HG03432 (cell line): Measurements from ENCODE around the gene SLC23A2.

ENCODE experiments used
- ATAC-seq: cut with Tn5 transposase; IDR thresholded peaks from one replicate; pipeline ENCODE4 v1.9.1; 2021; ENCODE audit warnings: mild to moderate bottlenecking, moderate library complexity; ENCODE audit not compliant: unreplicated experiment

SLC23A2 gene

DNA sequence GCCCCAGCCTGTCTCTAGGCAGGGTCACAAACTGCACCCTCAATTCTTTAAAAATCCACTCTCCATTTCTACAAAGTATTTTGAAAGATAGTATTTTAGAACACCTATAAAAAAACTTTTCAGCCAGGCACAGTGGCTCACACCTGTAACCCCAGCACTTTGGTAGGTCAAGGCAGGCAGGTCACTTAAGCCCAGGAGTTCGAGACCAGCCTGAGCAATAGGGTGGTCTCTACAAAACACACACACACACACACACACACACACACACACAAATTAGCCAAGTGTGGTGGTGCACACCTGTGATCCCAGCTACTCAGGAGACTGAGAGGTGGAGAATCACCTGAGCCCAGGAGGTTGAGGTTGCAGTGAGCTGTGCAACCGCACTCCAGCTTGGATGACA, 30.2 kb downstream of the SLC23A2 start:
- ATAC-seq = no peak

DNA sequence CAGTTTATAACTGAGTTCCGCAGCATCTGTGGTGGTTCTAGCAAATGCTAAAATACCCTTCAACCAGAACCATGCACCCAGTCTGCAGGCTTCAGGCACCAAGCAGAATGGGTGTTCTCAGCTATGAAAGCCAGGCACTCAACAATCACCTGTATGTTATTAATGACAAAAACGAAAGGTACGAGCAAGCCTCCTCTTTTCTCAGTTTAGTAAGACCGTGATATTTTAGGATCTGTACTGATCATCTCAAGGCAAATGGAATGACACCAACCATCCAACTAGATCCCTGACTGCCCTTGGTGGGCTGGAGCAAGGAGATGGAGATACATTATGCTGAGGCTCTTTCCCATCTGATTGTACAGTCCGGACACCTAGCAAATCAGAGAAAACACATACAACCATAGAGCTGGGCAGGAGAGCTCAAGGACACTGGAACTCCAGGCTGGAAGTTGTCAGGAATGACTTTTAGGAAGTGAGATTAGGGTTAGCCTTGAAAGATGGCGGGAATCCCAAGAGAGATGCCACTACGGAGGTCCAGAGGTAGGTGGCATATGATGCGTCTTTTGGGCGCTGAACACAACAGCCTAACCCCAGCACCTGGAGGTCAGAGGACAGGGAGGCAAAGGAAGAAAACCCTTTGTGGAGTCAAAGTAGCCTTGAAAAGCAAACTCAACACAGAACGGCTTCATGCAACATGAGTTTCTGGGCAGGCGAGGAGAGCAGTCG, 33.4 kb downstream of the SLC23A2 start:
- no peak for ATAC-seq

DNA sequence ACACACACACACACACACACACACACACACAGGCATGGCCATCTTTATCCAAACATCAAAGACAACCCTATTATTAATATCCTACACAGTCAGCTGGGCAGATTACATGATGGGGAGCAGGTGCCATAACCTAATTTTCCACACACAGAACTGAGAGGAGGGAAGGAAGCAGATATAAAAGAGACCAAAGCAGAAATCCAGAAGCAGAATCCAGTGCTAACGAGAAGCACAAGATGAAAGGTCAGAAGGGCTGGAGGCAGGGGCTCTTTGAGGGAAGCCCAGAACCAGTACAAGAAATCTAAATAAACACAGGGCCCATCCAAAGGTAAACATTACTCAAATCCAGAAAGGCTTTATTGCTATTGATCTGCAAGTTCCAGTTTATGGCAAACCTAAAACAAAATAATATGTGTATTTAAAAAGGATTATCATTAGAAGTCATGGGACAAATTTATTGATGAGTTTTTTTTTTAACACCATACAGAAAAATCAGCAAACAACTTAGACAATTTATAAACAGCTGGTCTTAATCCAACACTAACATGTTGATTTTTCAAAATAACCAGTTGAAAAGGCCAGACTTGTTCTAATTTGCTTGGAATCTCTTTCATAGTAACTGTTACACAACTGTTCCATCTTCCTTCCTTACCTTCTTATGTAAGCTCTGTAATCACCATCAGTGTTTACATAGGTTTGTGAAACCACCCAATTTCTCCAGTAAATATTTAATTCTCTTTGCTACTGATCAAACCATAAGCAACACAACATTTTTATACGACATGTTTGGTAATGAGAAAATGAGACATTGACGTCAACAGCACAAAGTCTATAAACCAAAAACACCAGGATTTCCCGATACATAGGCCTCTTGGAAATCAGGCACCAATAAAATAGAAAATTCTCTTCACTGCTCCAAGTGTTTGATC, 34.2 kb downstream of the SLC23A2 start:
- ATAC-seq = no peak

DNA sequence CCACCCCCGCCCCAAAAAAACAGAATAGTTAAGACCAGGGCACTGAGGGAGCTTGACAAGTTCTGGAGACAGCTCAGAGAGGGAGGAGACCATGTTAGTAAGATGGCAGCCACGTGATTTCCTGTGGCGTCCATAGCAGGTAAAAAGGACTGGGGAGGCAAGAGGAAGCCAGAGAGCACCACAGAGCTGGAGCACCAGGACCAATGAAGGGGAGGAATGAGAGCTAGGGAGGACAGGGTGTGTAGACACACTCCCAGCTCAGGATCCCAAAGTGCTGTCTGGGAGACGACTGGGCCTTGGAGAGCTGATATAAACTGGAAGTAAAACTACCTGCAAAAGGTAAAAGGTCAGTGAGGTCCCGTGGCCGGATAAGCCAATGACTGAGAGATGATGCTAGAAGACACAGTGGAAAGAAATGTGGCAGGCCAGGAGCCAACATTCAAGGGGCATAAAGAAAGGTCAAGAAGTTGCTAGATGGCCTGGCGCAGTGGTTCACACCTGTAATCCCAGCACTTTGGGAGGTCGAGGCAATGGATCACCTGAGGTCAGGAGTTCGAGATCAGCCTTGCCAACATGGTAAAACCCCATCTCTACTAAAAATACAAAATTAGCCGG, 39.0 kb downstream of the SLC23A2 start:
- ATAC-seq = no peak

DNA sequence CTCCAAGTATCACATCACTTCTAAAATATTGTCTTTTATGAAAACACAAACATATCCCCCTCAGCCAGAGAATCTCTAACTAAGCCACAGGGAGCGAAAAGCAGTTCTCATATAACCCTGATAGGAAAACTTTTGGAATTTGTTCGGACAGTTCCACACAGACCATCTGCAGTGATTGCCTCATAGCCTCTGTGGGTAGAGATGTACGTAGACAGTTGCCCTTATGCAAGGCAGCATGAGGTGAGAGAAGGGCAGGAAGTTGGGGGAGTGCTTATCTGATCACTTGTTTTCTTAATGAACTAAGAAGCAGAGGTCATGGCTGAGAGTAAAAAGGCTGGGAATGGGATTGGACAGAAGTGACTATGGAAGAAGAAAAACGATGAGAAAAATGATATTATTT, 39.6 kb downstream of the SLC23A2 start:
- no peak for ATAC-seq

DNA sequence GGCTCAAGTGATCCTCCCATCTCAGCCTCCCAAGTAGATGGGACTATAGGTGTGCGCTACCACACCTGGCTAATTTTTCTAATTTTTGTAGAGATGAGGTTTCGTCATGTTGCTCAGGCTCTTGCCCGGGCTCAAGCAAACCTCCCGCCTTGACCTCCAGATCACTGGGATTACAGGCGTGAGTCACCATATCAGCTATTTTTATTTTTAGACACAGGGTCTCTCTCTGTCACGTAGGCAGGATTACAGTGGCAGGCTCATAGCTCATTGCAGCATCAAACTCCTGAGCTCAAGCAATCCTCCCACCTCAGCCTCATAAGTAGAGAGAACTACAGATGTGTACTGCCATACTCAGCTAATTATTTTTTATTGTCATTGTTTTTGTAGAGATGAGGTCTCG, 41.7 kb downstream of the SLC23A2 start:
- ATAC-seq = no peak

DNA sequence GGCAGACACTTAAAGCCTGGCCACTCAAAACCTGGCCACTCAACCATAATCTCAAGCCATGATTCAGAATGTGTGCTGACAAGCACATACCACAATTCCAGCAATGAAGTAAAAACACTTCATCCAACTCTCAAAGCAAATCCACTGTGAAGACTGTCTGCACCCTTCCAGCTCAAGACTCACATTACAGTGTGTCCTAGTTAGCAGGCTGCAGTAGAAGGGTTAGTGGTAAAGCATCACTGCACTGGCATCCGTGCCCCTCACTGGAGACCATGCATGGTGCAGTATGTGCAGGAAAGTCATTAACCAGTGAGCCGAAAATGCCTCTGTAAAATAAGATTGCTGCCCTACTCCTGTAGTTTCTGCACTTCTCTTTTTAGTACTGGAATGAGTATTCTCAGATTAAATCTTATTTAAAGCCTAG, 43.4 kb downstream of the SLC23A2 start:
- ATAC-seq = peak; percentile 52

DNA sequence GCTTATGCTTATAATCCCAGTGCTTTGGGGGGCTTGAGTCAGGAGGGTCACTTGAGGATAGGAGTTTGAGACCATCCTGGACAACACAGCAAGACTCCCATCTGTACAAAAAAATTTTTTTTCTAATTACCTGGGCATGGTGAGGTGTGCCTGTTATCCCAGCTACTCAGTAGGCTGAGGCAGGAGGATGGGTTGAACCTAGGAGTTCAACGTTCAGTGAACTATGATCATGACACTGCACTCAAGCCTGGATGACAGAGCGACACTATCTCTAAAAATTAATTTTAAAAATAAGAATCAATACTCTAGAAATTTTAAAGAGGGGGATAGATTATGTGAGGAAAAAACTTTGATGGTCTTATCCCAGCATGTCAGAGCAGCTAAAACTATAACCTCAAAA, 44.1 kb downstream of the SLC23A2 start:
- no peak for ATAC-seq

DNA sequence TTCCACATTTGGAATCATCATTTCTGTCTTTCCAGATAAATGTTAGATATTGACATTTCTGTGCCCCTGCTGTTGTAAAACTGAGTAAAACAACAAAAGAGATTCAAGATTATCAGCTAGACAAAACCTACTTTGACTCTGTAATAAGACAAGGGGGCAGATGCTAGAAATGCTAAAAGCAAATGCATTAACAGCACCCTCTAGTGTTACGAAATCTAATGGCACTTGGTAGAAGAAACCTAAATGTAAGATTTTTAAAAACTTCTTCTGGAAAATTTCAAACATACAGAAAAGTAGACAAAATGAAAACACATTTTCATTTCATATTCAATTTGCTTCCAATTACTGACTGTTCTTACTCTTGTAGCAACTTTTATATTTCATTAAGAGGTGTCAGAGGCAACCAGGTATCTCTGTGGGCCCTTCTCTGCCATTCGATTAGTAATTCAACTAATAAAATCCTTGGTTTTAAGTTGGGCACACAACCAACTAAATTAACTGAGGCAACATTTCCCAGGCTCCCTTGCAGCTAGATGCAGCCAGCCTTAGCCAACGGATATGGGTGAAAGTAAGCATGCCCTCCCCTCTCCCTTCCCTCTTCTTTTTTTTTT, 45.0 kb downstream of the SLC23A2 start:
- ATAC-seq = peak; percentile 48

DNA sequence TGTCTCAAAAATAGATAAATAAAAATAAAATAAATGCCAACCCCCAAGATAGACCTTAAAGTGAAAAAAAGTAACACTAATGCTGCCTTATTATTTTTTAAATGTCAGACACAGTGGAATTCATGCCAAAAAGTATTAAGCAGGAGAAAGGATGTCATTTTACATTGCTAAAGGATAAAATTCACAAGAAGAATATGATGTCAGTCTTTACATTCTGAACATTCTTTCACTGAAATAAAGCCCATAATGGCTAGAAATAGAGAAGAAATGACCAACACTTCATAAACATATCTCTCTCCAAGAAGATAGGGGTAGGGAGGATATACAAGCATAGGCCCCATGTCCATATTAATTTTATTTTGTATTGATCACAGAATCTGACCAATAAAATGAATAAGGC, 47.4 kb downstream of the SLC23A2 start:
- ATAC-seq = no peak

DNA sequence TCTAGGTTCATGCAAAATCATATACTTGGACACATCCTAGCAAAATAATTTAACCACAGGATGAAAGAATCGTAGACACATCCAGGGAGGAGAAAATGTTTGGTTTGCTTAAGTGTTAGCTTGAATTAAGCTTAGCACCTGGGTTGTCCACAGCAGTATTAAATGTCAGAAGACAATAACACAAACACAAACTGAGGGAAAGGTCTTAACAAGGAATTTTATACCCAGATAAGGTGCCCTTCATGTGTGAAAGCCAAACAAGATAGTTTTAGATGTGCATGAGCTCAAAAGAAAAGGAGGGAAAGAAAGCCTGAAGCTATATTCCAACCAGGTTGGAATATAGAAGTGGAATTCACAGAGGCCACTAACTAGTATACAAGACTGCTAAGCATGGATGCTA, 49.1 kb downstream of the SLC23A2 start:
- ATAC-seq = no peak

DNA sequence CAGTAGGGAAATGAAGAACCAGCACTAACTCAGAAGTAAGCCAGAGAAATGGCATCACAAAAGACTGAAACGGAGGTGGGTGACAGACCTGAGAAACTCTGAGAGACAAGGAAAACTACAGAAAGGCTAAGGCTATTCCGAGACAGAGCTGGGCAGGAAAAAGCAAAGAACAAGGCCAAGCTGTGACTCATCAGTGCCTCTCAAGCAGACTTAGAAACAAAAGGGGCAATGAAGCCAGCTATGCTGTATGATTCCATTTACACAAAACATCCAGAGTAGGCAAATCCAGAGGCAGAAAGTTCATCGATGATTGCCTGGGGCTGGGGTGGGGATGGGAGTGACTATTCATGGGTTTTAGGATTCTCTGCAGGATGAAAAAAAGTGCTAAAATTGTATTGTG, 50.0 kb downstream of the SLC23A2 start:
- no peak for ATAC-seq

DNA sequence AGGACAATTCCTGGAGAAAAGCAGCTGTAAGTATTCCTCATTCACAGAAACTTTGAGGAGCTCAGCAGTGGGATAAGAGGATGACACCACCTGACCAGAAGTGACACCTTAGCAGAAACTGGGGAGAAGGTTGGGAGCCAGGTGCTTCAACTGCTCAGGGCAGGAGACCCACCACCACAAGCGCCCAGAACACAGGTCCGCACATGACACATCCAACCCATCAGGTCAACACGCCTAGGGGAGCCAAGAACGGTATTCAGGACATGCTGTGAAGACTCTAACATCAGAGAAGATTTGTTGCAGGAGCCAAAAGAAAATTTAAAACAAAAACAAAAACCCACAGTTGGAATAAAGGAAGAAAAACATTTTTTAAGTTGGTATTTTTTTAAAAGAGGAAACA, 50.5 kb downstream of the SLC23A2 start:
- ATAC-seq = no peak

DNA sequence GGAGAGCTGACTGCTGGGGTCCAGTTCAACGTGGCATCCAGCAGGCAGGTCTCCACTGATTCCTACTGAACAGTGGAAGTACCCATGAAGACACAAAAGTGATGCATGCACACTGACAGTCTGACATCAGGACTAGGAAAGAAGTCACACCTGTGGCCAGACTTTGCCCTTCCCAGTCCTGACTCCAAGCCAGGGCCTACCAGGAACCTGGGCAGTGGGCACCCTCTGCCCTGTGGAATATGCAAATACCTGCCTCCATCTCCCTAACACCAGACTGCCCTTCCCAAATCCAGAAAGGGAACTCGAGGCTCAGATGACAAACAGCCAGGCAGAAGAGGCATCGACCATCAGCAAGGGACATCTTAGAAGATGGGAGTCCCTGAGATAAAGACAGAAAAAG, 50.9 kb downstream of the SLC23A2 start:
- ATAC-seq = no peak

DNA sequence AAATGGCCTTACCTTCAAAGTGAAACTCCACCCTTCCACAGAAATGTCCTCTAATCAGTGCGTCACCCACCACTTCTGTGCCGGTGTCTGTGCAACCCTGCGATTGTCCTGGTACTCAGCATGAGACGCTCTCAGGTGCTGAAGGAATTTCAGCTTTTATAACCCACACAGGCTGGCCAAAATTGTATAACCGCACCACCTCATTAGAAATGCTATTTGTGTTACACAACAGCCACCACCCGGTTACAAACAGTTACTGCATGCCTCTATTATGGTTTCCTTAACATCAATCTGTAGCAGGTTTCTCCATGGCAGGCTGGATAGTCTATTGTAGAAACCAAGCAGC, 51.5 kb downstream of the SLC23A2 start:
- peak; percentile 61 for ATAC-seq

DNA sequence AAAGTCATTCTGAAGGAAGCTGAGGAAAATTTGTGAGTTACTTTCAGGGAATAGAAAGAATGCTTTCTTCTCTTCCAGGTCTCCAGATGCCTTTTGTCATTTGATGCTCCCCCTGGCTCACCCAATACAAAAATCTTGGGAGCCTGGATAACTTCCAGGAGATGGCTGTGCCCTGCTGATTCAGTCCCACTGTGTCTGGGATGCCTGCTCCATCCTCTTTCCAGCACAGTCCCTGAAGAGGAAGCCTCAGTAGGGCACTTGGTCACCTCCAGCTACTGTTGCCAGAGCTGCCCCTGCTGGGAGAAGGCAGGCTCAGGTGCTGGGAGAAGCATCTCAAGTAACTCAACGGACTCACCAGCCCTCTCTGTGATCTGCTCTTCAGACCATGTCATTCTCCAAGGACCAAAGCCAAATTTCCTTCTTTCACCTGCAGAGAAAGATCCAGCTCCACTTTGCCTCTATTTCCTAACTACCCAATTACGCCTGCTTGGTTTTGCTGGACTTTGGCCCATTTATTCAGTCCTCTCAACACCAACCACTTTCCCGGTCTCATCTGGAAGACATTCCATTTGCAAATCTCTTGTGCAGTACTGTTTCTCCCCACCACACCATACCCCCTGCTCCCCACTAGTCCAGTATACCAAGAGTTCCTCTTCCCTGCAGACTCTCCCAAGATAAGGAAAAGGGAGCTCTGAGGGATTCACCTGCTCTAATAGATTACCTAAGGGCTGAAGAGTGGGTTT, 53.3 kb downstream of the SLC23A2 start:
- no peak for ATAC-seq

DNA sequence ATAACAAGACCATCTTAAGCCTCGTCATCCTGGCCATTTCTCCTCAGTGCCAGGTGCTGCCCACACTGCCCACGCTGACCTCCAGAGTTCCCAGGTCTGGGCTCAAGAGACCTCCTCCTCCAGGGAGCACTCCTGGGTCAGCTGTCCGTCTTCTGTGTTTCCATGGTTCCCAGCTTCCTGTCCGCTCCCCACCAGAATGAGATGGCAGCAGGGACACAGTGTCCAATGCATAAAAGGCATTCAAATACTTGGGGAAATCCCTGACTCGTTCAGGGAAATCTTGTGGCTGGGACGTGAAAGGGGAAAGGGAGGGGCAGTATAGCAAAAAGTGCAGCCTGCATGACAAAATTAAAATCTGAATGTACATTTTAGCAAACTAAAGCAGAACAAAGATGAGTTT, 54.3 kb downstream of the SLC23A2 start:
- no peak for ATAC-seq

DNA sequence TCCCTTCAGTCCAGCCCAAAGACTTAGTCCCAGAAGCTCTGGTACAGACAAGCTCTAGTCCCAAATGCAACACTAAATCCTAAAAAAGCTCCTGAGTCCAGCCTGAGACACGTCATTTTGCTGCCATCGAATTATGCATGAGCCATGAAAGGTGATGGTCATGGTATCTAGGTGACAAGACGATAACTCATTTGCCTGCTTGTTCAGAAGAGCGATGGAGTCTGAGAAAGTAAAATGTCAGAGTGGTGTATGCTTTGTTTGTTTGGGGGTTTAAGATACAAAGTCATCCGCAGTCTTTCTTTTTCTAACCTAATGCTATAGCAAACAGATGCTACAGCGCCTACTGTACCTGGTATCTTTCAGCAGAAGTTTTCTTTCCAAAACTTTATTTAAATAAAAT, 54.7 kb downstream of the SLC23A2 start:
- ATAC-seq = no peak

DNA sequence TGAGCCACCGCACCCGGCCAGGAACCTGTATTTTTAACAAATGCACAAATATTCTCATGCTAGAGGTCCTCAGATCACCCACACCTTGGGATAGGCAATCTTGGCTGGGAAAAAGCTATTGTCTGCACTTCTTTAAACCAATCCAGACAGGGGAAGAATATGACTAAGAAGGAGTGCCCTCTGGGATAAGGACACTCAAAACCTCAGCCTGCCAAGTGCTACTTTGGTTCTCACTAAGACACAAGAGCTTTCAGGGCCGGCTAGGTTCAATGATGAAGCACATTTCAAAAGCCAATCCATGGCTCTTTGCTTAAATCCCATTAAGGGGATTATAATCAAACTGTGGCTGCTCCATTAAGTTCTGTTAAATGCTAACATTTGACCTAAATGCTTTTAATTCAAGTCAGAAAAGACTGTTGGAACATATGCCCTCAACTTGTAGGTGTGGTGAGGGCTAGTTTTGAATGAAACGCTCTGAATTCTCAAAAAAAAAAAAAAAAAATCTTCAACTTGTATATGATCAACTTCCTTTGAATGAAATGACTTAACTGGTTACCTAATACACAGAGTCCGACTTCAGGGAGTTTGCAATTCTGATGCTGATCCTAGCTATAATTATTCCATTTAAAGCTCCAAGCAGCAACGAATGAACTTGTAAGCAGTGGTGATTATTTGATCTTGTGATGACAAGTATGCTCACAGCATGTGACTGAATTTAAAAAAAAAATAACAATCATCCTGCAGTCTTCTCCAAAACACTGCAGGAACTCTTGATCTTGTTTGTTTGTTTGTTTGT, 56.6 kb downstream of the SLC23A2 start:
- no peak for ATAC-seq

DNA sequence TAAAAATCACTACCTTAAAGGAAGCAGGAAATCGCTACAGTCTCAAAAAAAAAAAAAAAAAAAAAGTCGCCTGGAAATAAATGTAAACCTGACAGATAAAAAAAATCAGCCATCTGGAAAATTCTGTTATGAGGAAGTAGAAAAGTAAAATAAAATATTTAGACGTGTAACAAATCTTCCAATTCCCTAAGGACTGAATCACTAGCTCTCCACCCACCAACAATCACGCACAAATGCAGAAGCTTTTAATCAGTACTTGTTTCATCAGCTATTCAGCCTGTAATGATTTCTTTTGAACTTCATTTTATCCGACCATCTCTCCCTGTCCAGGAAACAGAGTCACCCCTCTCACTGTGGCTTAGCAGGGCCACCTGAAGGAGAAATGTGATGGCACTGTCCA, 59.0 kb downstream of the SLC23A2 start:
- ATAC-seq = no peak
